SK-N-SH (cell line): ENCODE measurements around the gene UBR7. TPM values are rescaled to one million over a fixed set of nuclear protein-coding genes. Genes with fewer than 3 reads are reported as not detected.

ENCODE experiments used
- CTCF ChIA-PET: fragments of 300-600, 350-600 bp; formaldehyde crosslinking; extraction: SDS; loops from one replicate; lab custom pipeline; 2021; lab: Yijun Ruan, JAX
- POLR2A ChIA-PET: fragments of 350-600 bp; sonication (Branson Sonifier 250); formaldehyde crosslinking; extraction: SDS; loops from one replicate; lab custom pipeline; 2020; ENCODE audit warnings: antibody characterized with exemption, inconsistent platforms; lab: Yijun Ruan, JAX
- DNase-seq: peaks from one replicate; pipeline ENCODE4 v3.0.0; 2012
- H2AFZ ChIP-seq: fragments of 200-600 bp; sonication (generic); 2 replicates; pipeline ENCODE4 v1.8.1; 2016; ENCODE audit warnings: antibody characterized with exemption, mild to moderate bottlenecking, low read depth
- H3F3A ChIP-seq: fragments of 200-600 bp; sonication (generic); replicated peaks from 2 replicates; pipeline ENCODE3; 2016; ENCODE audit warnings: antibody characterized with exemption, mild to moderate bottlenecking; ENCODE audit not compliant: insufficient read depth
- H3K27ac ChIP-seq, 2 experiments: fragments of 200-500 bp in 1 of 2; fragments of 200-600 bp in 1 of 2; sonication (Bioruptor generic) in 1 of 2; sonication (generic), shearing (Covaris generic) in 1 of 2; 2 replicates each; pipeline versions ENCODE4 v1.5.1 to v1.6.1; 2014 to 2016; ENCODE audit warnings: low read depth in 2 of 2, inconsistent platforms in 1 of 2, low read length in 1 of 2, mild to moderate bottlenecking in 1 of 2, mixed read lengths in 1 of 2
- H3K27me3 ChIP-seq: fragments of 200-600 bp; sonication (generic), shearing (Covaris generic); 2 replicates; pipeline ENCODE4 v1.6.1; 2016; ENCODE audit warnings: mixed run types; ENCODE audit not compliant: insufficient read depth
- H3K36me3 ChIP-seq, 2 experiments: fragments of 200-500 bp in 1 of 2; fragments of 200-600 bp in 1 of 2; sonication (Bioruptor generic) in 1 of 2; sonication (generic) in 1 of 2; replicated peaks in 1 of 2; 2 replicates each; pipeline versions ENCODE3 to v1.5.1; 2014 to 2016; ENCODE audit warnings: low read length in 1 of 2, mild to moderate bottlenecking in 1 of 2; ENCODE audit not compliant: insufficient read depth in 2 of 2, control insufficient read depth in 1 of 2
- H3K4me1 ChIP-seq, 2 experiments: fragments of 200-500 bp in 1 of 2; fragments of 200-600 bp in 1 of 2; sonication (Bioruptor generic) in 1 of 2; sonication (generic), shearing (Covaris generic) in 1 of 2; 2 replicates each; pipeline versions ENCODE4 v1.5.1 to v1.6.1; 2014 to 2016; ENCODE audit warnings: low read depth in 1 of 2, low read length in 1 of 2, mixed run types in 1 of 2; ENCODE audit not compliant: insufficient read depth in 2 of 2, control insufficient read depth in 1 of 2
- H3K4me2 ChIP-seq: fragments of 200-600 bp; sonication (generic), shearing (Covaris generic); 2 replicates; pipeline ENCODE4 v1.6.1; 2017; ENCODE audit warnings: mixed run types
- H3K4me3 ChIP-seq, 2 experiments: fragments of 200-500 bp in 1 of 2; fragments of 200-600 bp in 1 of 2; sonication (Bioruptor generic) in 1 of 2; sonication (generic), shearing (Covaris generic) in 1 of 2; 2 replicates each; pipeline versions ENCODE4 v1.5.1 to v1.8.1; 2014 to 2016; ENCODE audit warnings: low read depth in 2 of 2, inconsistent platforms in 1 of 2, low read length in 1 of 2, mild to moderate bottlenecking in 1 of 2, mixed read lengths in 1 of 2, moderate library complexity in 1 of 2
- H3K79me2 ChIP-seq: fragments of 200-600 bp; sonication (generic); 2 replicates; pipeline ENCODE4 v1.8.1; 2017; ENCODE audit warnings: mild to moderate bottlenecking; ENCODE audit not compliant: insufficient read depth
- H3K9ac ChIP-seq: fragments of 200-600 bp; sonication (generic); 2 replicates; pipeline ENCODE4 v1.6.1; 2017; ENCODE audit warnings: mixed run types
- H3K9me2 ChIP-seq: fragments of 200-600 bp; sonication (generic); 2 replicates; pipeline ENCODE4 v1.6.1; 2017; ENCODE audit warnings: mixed run types
- H3K9me3 ChIP-seq: fragments of 200-600 bp; sonication (generic); 2 replicates; pipeline ENCODE4 v1.6.1; 2017; ENCODE audit warnings: mixed run types, mild to moderate bottlenecking, moderate library complexity
- H4K20me1 ChIP-seq: fragments of 200-600 bp; sonication (generic); 2 replicates; pipeline ENCODE4 v1.6.1; 2017; ENCODE audit warnings: mild to moderate bottlenecking, mixed run types; ENCODE audit not compliant: insufficient read depth
- ELF1 ChIP-seq: IDR thresholded peaks from 2 replicates; pipeline ENCODE4 v1.4.0; 2012
- EP300 ChIP-seq, 2 experiments: IDR thresholded peaks; 2 replicates each; pipeline versions ENCODE4 v1.4.0 to v1.6.1; 2012; ENCODE audit warnings: borderline replicate concordance in 1 of 2, low read depth in 1 of 2, low read length in 1 of 2
- EZH2phosphoT487 ChIP-seq: fragments of 200-600 bp; sonication (generic); IDR thresholded peaks from 2 replicates; pipeline ENCODE4 v1.6.1; 2017; ENCODE audit warnings: low read depth, mixed run types, mild to moderate bottlenecking, antibody characterized with exemption, moderate library complexity, borderline replicate concordance
- GABPA ChIP-seq: IDR thresholded peaks from 2 replicates; pipeline ENCODE4 v1.4.0; 2012; ENCODE audit warnings: low read depth, mild to moderate bottlenecking
- GATA2 ChIP-seq: sonication (generic); formaldehyde crosslinking; IDR thresholded peaks from 2 replicates; pipeline ENCODE4 v1.5.0; 2020; ENCODE audit warnings: mild to moderate bottlenecking, missing genetic modification reagents
- IRF3 ChIP-seq: fragments of 150-350 bp; IDR thresholded peaks from 2 replicates; pipeline ENCODE4 v1.6.1; 2016; ENCODE audit warnings: mild to moderate bottlenecking, low read depth, low read length
- JUND ChIP-seq: IDR thresholded peaks from 2 replicates; pipeline ENCODE4 v1.4.0; 2012
- POLR2AphosphoS5 ChIP-seq: IDR thresholded peaks from 2 replicates; pipeline ENCODE4 v1.6.1; 2012; ENCODE audit warnings: low read depth, low read length
- RFX5 ChIP-seq: IDR thresholded peaks from 2 replicates; pipeline ENCODE4 v1.6.1; 2012; ENCODE audit warnings: mild to moderate bottlenecking, improper control_type of control experiment, low read length
- TCF12 ChIP-seq: IDR thresholded peaks from 2 replicates; pipeline ENCODE4 v1.4.0; 2012
- TEAD4 ChIP-seq: IDR thresholded peaks from 2 replicates; pipeline ENCODE4 v1.4.0; 2012; ENCODE audit warnings: mild to moderate bottlenecking, borderline replicate concordance; ENCODE audit not compliant: insufficient read depth
- USF1 ChIP-seq: IDR thresholded peaks from 2 replicates; pipeline ENCODE4 v1.4.0; 2012; ENCODE audit warnings: low read depth, borderline replicate concordance
- USF2 ChIP-seq: fragments of 150-350 bp; IDR thresholded peaks from 2 replicates; pipeline ENCODE4 v1.6.1; 2017; ENCODE audit warnings: antibody characterized with exemption, low read length, low read depth, borderline replicate concordance
- YY1 ChIP-seq: IDR thresholded peaks from 2 replicates; pipeline ENCODE4 v1.4.0; 2012; ENCODE audit warnings: low read depth, mild to moderate bottlenecking
- WGBS: methylation state at CpG from one replicate; pipeline ENCODE4 v1.1.6; 2017; ENCODE audit warnings: low lambda C conversion rate; 5-methylcytosine and 5-hydroxymethylcytosine counted together
- polyA plus RNA-seq, 3 experiments: library from polyadenylated mRNA; depleted of rRNA; stranded (reverse); fragments of >200 nt; gene quantifications; 2 replicates each; pipeline ENCODE4 v1.2.3, GENCODE V29; 2012

UBR7 gene
- polyA plus RNA-seq, 1 of the 3 experiments (the other 2 are of a cell fraction) = 28.2 TPM

- Histone ChIP-seq H3K9ac (no peak overlapping the region), H3K9me2 (no peaks in the 10 kb centered on the region), H3K27ac (no peak overlapping the region), H3K9me3 (no peaks in the 10 kb centered on the region), H4K20me1 (0 out of 2 replicates have a peak, but pooled peaks cover 12% of the 10 kb centered on the region), H3K4me3 (no peak overlapping the region)
- 93% methylated on average over 6 of the region's 6 CpGs for WGBS
- POLR2A ChIA-PET = no interaction called here
- TF ChIP-seq USF1 (no peak), ELF1 (no peak), TCF12 (no peak), EZH2phosphoT487 (no peak), YY1 (no peak), GATA2 (CRISPR knock-in tag) (no peak), TEAD4 (no peak), EP300 (IDR thresholded peaks at IDR 0.05; ENCODE audit: borderline replicate concordance in 1 of 2, low read depth in 1 of 2, low read length in 1 of 2) (no peak), RFX5 (no peak)
- TF ChIP-seq, all 33 proteins: peak for 0
- H2AFZ ChIP-seq = no peak overlapping the region
- H3K79me2 ChIP-seq = peaks cover 49% of the 10 kb centered on the region
- 0 out of 4 replicates have a peak, but pooled peaks cover 0 to 10% of the 10 kb centered on the region in 2 experiments for H3K4me1 ChIP-seq
- no peak overlapping the region for H3K4me2 ChIP-seq
- H3K27me3 ChIP-seq = no peaks in the 10 kb centered on the region
- no peaks in the 10 kb centered on the region for H3F3A ChIP-seq
- H3K36me3 ChIP-seq = peaks cover 16 to 22% of the 10 kb centered on the region in 2 experiments
- CTCF ChIA-PET = no interaction called here
- no peak for DNase-seq
These were observed 59.1 kb downstream of the UBR7 start for GRCh38 chr14:93266127-93266526.

GRCh38 chr14:93267149-93267711 is 60.2 kb downstream of the UBR7 start:
- Histone ChIP-seq H3K4me2 (no peak overlapping the region), H3K27ac (no peak overlapping the region), H4K20me1 (0 out of 2 replicates have a peak, but pooled peaks cover 12% of the 10 kb centered on the region), H3F3A (no peaks in the 10 kb centered on the region), H3K4me1 (0 out of 4 replicates have a peak, but pooled peaks cover 0 to 10% of the 10 kb centered on the region in 2 experiments), H3K36me3 (peaks cover 9 to 15% of the 10 kb centered on the region in 2 experiments), H3K9me3 (no peaks in the 10 kb centered on the region), H3K27me3 (no peaks in the 10 kb centered on the region), H3K9me2 (no peaks in the 10 kb centered on the region), H3K79me2 (peaks cover 58% of the 10 kb centered on the region), H2AFZ (no peak overlapping the region), H3K4me3 (no peak overlapping the region), H3K9ac (no peak overlapping the region)
- CTCF ChIA-PET = interaction anchor here (0.9 to 1.6 kb wide), 2 partner anchors 31 to 60 kb away, joined by 3 read pairs; partner anchors contain the start of gene UBR7
- no peak for DNase-seq
- no peak for TF ChIP-seq JUND
- no peak for TF ChIP-seq GABPA
- TF ChIP-seq USF2 = no peak
- no peak for TF ChIP-seq IRF3
- TF ChIP-seq POLR2AphosphoS5 = no peak
- WGBS = 85% methylated on average over 3 of the region's 3 CpGs
- POLR2A ChIA-PET = no interaction called here
